BE2C (cell line): ENCODE data around the gene HAUS8.
"Not testable (repeated sequence)": the region's sequence is repeated elsewhere in the genome, so short reads cannot be mapped to it uniquely, and the experiment has no call there.

Experiments
- DNase-seq: peaks from one replicate; pipeline ENCODE4 v3.0.0-alpha.2; 2020
- H3K27me3 ChIP-seq: fragments of 250-450 bp; sonication (Bioruptor Pico); 2 replicates; pipeline ENCODE4 v1.5.1; 2020; ENCODE audit warnings: mild to moderate bottlenecking
- H3K36me3 ChIP-seq: fragments of 250-450 bp; sonication (Bioruptor Pico); 2 replicates; pipeline ENCODE4 v1.5.1; 2020; ENCODE audit warnings: mild to moderate bottlenecking
- H3K4me1 ChIP-seq: fragments of 250-450 bp; sonication (Bioruptor Pico); 2 replicates; pipeline ENCODE4 v1.5.1; 2020
- H3K4me3 ChIP-seq: 2 replicates; pipeline ENCODE4 v1.5.1; 2011; ENCODE audit warnings: low read depth, low read length
- H3K9me3 ChIP-seq: fragments of 250-450 bp; sonication (Bioruptor Pico); 2 replicates; pipeline ENCODE4 v1.5.1; 2020
- CTCF ChIP-seq: IDR thresholded peaks from 2 replicates; pipeline ENCODE4 v1.5.1; 2012; ENCODE audit warnings: mild to moderate bottlenecking, low read depth, low read length

The HAUS8 gene

GRCh38 chr19:17095141-17095919 is 20.1 kb upstream of the HAUS8 start:
- Histone ChIP-seq H3K36me3 (no peaks in the 10 kb centered on the region), H3K4me1 (no peaks in the 10 kb centered on the region), H3K27me3 (no peaks in the 10 kb centered on the region), H3K9me3 (no peaks in the 10 kb centered on the region), H3K4me3 (no peak overlapping the region)
- DNase-seq = no peak
- TF ChIP-seq CTCF = no peak

DNA sequence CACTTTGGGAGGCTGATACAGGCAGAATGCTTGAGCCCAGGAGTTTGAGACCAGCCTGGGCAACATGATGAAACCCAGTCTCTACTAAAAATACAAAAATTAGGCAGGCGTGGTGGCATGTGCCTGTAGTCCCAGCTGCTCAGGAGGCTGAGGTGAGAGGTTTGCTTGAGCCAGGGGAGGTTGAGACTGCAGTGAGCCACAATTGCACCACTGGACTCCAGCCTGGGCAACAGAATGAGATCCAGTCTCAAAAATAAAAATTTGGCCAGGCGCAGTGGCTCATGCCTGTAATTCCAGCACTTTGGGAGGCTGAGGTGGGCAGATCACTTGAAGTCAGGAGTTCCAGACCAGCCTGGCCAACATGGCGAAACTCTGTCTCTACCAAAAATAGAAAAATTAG is 19.4 kb upstream of the HAUS8 start:
- H3K9me3 ChIP-seq, H3K27me3 ChIP-seq, DNase-seq: not testable (repeated sequence)

DNA sequence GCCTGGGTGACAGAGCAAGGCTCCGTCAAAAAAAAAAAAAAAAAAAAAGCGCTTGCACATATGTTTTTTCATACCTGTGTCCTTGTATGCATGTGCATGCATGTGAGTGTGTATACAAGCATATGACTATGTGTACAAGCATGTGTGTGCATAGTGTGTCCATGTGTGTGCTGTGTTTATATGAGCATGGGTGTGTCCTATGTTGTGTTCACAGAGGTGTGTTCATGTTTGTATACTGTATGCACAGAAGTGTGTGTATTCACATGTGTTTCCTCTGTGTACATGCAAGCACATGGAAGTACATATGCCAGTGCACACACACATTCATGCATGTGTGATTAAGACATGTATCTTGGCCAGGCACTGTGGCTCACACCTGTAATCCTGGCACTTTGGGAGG is 17.4 kb upstream of the HAUS8 start:
- no peaks in the 10 kb centered on the region for H3K27me3 ChIP-seq
- TF ChIP-seq CTCF = no peak
- peaks cover 5% of the 10 kb centered on the region for H3K4me1 ChIP-seq
- H3K4me3 ChIP-seq = no peak overlapping the region
- no peaks in the 10 kb centered on the region for H3K9me3 ChIP-seq
- no peak for DNase-seq
- no peaks in the 10 kb centered on the region for H3K36me3 ChIP-seq

More for the DNA sequence above, 19.4 kb upstream of the HAUS8 start:
- not testable (repeated sequence) for H3K36me3 ChIP-seq, H3K4me3 ChIP-seq, H3K4me1 ChIP-seq

DNA sequence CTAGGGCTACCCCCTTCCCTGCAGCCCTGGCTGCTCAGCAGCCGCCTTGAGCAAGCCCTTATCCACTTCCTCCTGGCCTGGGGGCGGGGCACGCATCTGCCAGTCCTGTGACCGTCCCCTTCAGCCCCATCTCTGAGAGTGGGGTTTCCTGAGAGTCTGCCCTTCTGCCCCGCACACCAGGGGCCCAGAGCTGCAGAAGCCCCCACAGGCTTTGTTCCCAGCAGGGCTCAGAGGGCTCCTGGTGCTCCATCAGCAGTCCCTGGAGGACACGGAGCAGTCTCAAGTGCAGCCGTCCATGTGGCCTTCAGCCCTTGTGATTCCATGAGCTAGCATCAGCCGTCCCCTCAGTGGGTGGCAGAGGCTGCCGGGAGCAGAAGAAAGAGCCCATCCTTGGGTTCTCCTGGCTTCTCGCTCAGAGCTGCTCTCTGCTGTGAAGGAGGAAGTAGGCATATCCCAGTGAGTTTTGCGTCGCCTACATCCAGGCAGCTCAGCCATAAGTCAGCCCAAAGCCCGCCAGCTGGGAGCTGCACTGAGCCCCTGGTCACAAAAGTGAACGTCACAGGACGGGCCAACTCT is 16.6 kb upstream of the HAUS8 start:
- H3K4me3 ChIP-seq = no peak overlapping the region
- H3K36me3 ChIP-seq = no peaks in the 10 kb centered on the region
- H3K27me3 ChIP-seq = no peaks in the 10 kb centered on the region
- DNase-seq = no peak
- no peaks in the 10 kb centered on the region for H3K9me3 ChIP-seq
- TF ChIP-seq CTCF = no peak
- H3K4me1 ChIP-seq = peaks cover 5% of the 10 kb centered on the region

DNA sequence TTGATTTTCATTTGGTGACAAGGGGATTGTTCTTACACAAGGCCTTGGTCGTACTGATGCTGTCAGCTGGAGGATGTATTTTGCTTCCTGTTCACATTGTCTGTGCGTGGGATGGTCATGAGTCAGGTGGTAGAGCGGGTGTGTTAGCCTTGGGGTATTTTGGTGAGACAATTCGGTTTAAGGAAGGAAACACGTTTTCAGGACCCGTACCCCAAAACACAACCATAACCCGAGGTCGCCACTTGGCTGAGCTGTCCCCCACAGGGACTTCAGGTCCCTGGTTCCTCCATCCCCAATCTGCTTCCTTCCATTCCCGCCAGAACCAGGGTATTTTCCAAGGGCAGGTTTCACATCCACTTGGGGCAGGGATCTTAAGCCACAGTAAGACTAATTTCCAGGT is 15.3 kb upstream of the HAUS8 start:
- Histone ChIP-seq H3K36me3 (no peaks in the 10 kb centered on the region), H3K9me3 (no peaks in the 10 kb centered on the region), H3K4me3 (no peak overlapping the region), H3K27me3 (no peaks in the 10 kb centered on the region), H3K4me1 (peaks cover 5% of the 10 kb centered on the region)
- DNase-seq = no peak
- TF ChIP-seq CTCF = no peak

GRCh38 chr19:17088552-17088951 is 13.3 kb upstream of the HAUS8 start:
- Histone ChIP-seq H3K9me3 (no peaks in the 10 kb centered on the region), H3K36me3 (no peaks in the 10 kb centered on the region), H3K27me3 (no peaks in the 10 kb centered on the region), H3K4me1 (peaks cover 5% of the 10 kb centered on the region), H3K4me3 (no peak overlapping the region)
- no peak for DNase-seq
- TF ChIP-seq CTCF = no peak
